Mammary epithelial cell (primary cell): ENCODE results near the gene ACSM2A.

Experiments used
- CTCF ChIP-seq, 2 donors: IDR thresholded peaks in 1 of 2; conservative IDR thresholded peaks in 1 of 2; 2 replicates each; pipeline ENCODE4 v1.5.1; 2011 to 2012; ENCODE audit warnings: inconsistent platforms in 2 of 2, low read length in 2 of 2, mild to moderate bottlenecking in 2 of 2, control low read depth in 1 of 2, low read depth in 1 of 2; ENCODE audit not compliant: insufficient read depth in 1 of 2; ENCODE audit errors: extremely low read depth in 1 of 2
- EZH2 ChIP-seq: IDR thresholded peaks from 2 replicates; pipeline ENCODE4 v1.6.1; 2012; ENCODE audit warnings: low read length, inconsistent platforms, borderline replicate concordance

GRCh38 chr16:20410121-20410723 is 41.1 kb upstream of the ACSM2A start:
- TF ChIP-seq CTCF (conservative IDR thresholded peaks at IDR 0.05 in 1 of 2, IDR thresholded peaks at IDR 0.05 in 1 of 2; ENCODE audit: extremely low read depth in 1 of 2, insufficient read depth in 1 of 2, low read depth in 1 of 2, low read length in 2 of 2) (no peak), EZH2 (no peak)
